WTC11 (cell line): Measurements from ENCODE around the gene TBC1D21.

ENCODE experiments used
- CTCF ChIP-seq: fragments of 200-600 bp; IDR thresholded peaks from 2 replicates; pipeline ENCODE4 v1.8.0; 2022; ENCODE audit warnings: antibody characterized with exemption
- RELA ChIP-seq: sonication (generic); formaldehyde crosslinking; IDR thresholded peaks from 2 replicates; pipeline ENCODE4 v1.8.1; 2022; ENCODE audit warnings: missing genetic modification reagents, mild to moderate bottlenecking, borderline replicate concordance
- ZNF317 ChIP-seq: sonication (generic); formaldehyde crosslinking; IDR thresholded peaks from 2 replicates; pipeline ENCODE4 v1.8.1; 2023; ENCODE audit warnings: low read depth, mild to moderate bottlenecking, moderate library complexity, missing genetic modification reagents, borderline replicate concordance

GRCh38 chr15:73918784-73919183, 45.4 kb downstream of the TBC1D21 start:
- TF ChIP-seq CTCF (no peak), ZNF317 (no peak), RELA (CRISPR knock-in tag) (no peak)
